A549 (cell line): Measurements from ENCODE around the gene GTF3A. TPM values are rescaled to one million over a fixed set of nuclear protein-coding genes. Genes with fewer than 3 reads are reported as not detected.

ENCODE experiments used
- ATAC-seq, 2 experiments: fragments of 200-7000 bp in 1 of 2; fragments of >200 bp in 1 of 2; cut with Nextera tagmentation in 1 of 2; cut with Tn5 transposase in 1 of 2; 3 replicates each; pipeline versions ENCODE4 v1.8.0 to v1.9.1; 2018 to 2020; ENCODE audit warnings: mild to moderate bottlenecking in 1 of 2, moderate library complexity in 1 of 2
- CTCF ChIA-PET: fragments of 300-600 bp; sonication (Branson Sonifier 250); formaldehyde crosslinking; extraction: SDS; loops from one replicate; lab custom pipeline; 2021; ENCODE audit warnings: antibody characterized with exemption, inconsistent platforms; lab: Yijun Ruan, JAX
- POLR2A ChIA-PET: fragments of 350-600 bp; formaldehyde crosslinking; extraction: SDS; loops from one replicate; lab custom pipeline; 2021; ENCODE audit warnings: antibody characterized with exemption, inconsistent platforms; lab: Yijun Ruan, JAX
- DNase-seq, 2 experiments: peaks; one replicate each; pipeline versions ENCODE4 v3.0.0 to v3.0.0-alpha.2; 2011 to 2016; ENCODE audit warnings: low read depth in 1 of 2, low spot score in 1 of 2
- FAIRE-seq: peaks from 2 replicates; lab custom pipeline; 2011; peaks lifted over from hg19 to GRCh38; lab: Jason Lieb, UNC
- H3K27ac ChIP-seq, 2 experiments: fragments of >200 bp; sonication (Bioruptor Twin); formaldehyde crosslinking; 3 replicates each; pipeline ENCODE4 v1.5.1; 2016 to 2017
- H3K4me1 ChIP-seq: fragments of >200 bp; sonication (Bioruptor Twin); formaldehyde crosslinking; 3 replicates; pipeline ENCODE4 v1.6.1; 2016
- H3K4me2 ChIP-seq: fragments of >200 bp; sonication (Bioruptor Twin); formaldehyde crosslinking; 3 replicates; pipeline ENCODE4 v1.6.1; 2016
- H3K4me3 ChIP-seq: fragments of >200 bp; sonication (Bioruptor Twin); formaldehyde crosslinking; 3 replicates; pipeline ENCODE4 v1.5.1; 2016
- H3K9me3 ChIP-seq: fragments of >200 bp; sonication (Bioruptor Twin); formaldehyde crosslinking; 3 replicates; pipeline ENCODE4 v1.6.1; 2016
- CHD4 ChIP-seq: fragments of 200-600 bp; sonication (generic); IDR thresholded peaks from 2 replicates; pipeline ENCODE4 v1.6.1; 2016; ENCODE audit warnings: antibody characterized with exemption, mild to moderate bottlenecking, borderline replicate concordance
- EHF ChIP-seq: fragments of 250-450 bp; sonication (Bioruptor Pico); IDR thresholded peaks from 2 replicates; pipeline ENCODE4 v1.5.0; 2020; ENCODE audit warnings: mild to moderate bottlenecking
- HOXB13 ChIP-seq: fragments of 250-450 bp; sonication (Bioruptor Pico); IDR thresholded peaks from 2 replicates; pipeline ENCODE4 v1.5.0; 2020; ENCODE audit warnings: low read depth, mild to moderate bottlenecking, moderate library complexity
- MYC ChIP-seq: IDR thresholded peaks from 2 replicates; pipeline ENCODE4 v1.6.1; 2012; ENCODE audit warnings: mild to moderate bottlenecking, inconsistent platforms, low read length, improper control_type of control experiment, borderline replicate concordance
- NR3C1 ChIP-seq: fragments of >200 bp; sonication (Bioruptor Twin); formaldehyde crosslinking; IDR thresholded peaks from 3 replicates; pipeline ENCODE4 v1.6.1; 2017
- POLR2A ChIP-seq: IDR thresholded peaks from 2 replicates; pipeline ENCODE4 v1.6.1; 2012; ENCODE audit warnings: mild to moderate bottlenecking, low read length
- RAD21 ChIP-seq, 2 experiments: fragments of >200 bp in 1 of 2; sonication (Bioruptor Twin) in 1 of 2; formaldehyde crosslinking in 1 of 2; IDR thresholded peaks in 1 of 2; conservative IDR thresholded peaks in 1 of 2; 2 replicates in 1 of 2; 3 replicates in 1 of 2; pipeline ENCODE4 v1.6.1; 2012 to 2018; ENCODE audit warnings: inconsistent platforms in 1 of 2
- RARB ChIP-seq: fragments of 250-450 bp; sonication (Bioruptor Pico); IDR thresholded peaks from 2 replicates; pipeline ENCODE4 v1.8.0; 2021; ENCODE audit warnings: mild to moderate bottlenecking, moderate library complexity
- RCOR1 ChIP-seq: fragments of 150-350 bp; IDR thresholded peaks from 2 replicates; pipeline ENCODE4 v1.6.1; 2014; ENCODE audit warnings: antibody characterized with exemption, low read length, low read depth
- TP53 ChIP-seq: fragments of 250-450 bp; sonication (Bioruptor Pico); IDR thresholded peaks from 2 replicates; pipeline ENCODE4 v1.5.0; 2021; ENCODE audit warnings: mild to moderate bottlenecking, moderate library complexity
- ZC3H11A ChIP-seq: fragments of 450-650 bp; IDR thresholded peaks from 2 replicates; pipeline ENCODE4 v1.6.1; 2014; ENCODE audit warnings: antibody characterized with exemption, mild to moderate bottlenecking
- ZSCAN20 ChIP-seq: fragments of 250-450 bp; sonication (Bioruptor Pico); IDR thresholded peaks from 2 replicates; pipeline ENCODE4 v1.8.0; 2022; ENCODE audit warnings: mild to moderate bottlenecking, moderate library complexity
- WGBS: methylation state at CpG from one replicate; pipeline ENCODE4 v1.1.6; 2017; ENCODE audit errors: missing lambda C conversion rate; 5-methylcytosine and 5-hydroxymethylcytosine counted together
- polyA plus RNA-seq, 4 experiments: library from polyadenylated mRNA; depleted of rRNA in 3 of 4; stranded (reverse); fragments of >200 nt; fragmentation: RNase III in 1 of 4; extraction: RNeasy Plus Mini Kit Qiagen cat#74134 plus additional on column Dnase treatment in 1 of 4; gene quantifications; 2 replicates in 3 of 4; 3 replicates in 1 of 4; pipeline ENCODE4 v1.2.3, GENCODE V29; 2011 to 2017
- TF ChIP-seq, protein P1 (sequence below): fragments of 200-600 bp; sonication (generic); IDR thresholded peaks from 2 replicates; pipeline ENCODE4 v1.6.1; 2016; ENCODE audit warnings: antibody characterized with exemption, mild to moderate bottlenecking, moderate library complexity
- TF ChIP-seq, protein P2 (sequence below): IDR thresholded peaks from 2 replicates; pipeline ENCODE4 v1.6.1; 2012
- TF ChIP-seq, protein P3 (sequence below): fragments of 250-450 bp; sonication (Bioruptor Pico); IDR thresholded peaks from 2 replicates; pipeline ENCODE4 v1.5.0; 2021; ENCODE audit warnings: mild to moderate bottlenecking, moderate library complexity, borderline replicate concordance
- TF ChIP-seq, protein P4 (sequence below): IDR thresholded peaks from 2 replicates; pipeline ENCODE4 v1.6.1; 2012; ENCODE audit warnings: low read depth, borderline replicate concordance

Gene GTF3A
- polyA plus RNA-seq, 2 of the 4 experiments (the other 2 are of a cell fraction), result 93.1 to 132 TPM

DNA sequence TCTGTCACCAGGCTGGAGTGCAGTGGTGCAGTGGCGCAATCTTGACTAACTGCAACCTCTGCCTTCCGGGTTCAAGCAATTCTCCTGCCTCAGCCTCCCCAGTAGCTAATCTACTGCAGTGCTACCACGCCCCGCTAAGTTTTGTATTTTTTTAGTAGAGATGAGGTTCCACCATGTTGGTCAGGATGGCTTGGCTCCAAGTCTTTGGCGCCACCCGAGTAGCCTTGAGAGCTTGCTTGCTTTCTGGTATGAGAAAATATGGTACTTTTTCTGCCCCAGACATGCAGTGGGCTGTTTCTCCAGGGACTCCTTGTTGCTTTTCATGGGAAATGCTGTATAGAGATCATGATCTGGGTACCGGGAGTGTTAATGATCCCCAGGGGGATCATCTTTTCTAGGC, 34.5 kb upstream of the GTF3A start:
- ChIA-PET POLR2A (no interaction called here), CTCF (interaction anchor here (1.0 to 1.9 kb wide), 4 partner anchors 15 to 595 kb away, joined by 3 to 6 read pairs (median 4); no protein-coding TSS in a partner anchor)
- FAIRE-seq, result no peak
- DNase-seq, result no peak
- no peaks in the 10 kb centered on the region for H3K9me3 ChIP-seq
- WGBS, result 81% methylated on average over 7 of the region's 7 CpGs
- no peak overlapping the region for H3K4me2 ChIP-seq
- ATAC-seq, result no peak
- TF ChIP-seq CHD4, result no peak
- TF ChIP-seq HOXB13 (CRISPR knock-in tag), result no peak
- TF ChIP-seq MYC, result no peak
- TF ChIP-seq, protein P1, sequence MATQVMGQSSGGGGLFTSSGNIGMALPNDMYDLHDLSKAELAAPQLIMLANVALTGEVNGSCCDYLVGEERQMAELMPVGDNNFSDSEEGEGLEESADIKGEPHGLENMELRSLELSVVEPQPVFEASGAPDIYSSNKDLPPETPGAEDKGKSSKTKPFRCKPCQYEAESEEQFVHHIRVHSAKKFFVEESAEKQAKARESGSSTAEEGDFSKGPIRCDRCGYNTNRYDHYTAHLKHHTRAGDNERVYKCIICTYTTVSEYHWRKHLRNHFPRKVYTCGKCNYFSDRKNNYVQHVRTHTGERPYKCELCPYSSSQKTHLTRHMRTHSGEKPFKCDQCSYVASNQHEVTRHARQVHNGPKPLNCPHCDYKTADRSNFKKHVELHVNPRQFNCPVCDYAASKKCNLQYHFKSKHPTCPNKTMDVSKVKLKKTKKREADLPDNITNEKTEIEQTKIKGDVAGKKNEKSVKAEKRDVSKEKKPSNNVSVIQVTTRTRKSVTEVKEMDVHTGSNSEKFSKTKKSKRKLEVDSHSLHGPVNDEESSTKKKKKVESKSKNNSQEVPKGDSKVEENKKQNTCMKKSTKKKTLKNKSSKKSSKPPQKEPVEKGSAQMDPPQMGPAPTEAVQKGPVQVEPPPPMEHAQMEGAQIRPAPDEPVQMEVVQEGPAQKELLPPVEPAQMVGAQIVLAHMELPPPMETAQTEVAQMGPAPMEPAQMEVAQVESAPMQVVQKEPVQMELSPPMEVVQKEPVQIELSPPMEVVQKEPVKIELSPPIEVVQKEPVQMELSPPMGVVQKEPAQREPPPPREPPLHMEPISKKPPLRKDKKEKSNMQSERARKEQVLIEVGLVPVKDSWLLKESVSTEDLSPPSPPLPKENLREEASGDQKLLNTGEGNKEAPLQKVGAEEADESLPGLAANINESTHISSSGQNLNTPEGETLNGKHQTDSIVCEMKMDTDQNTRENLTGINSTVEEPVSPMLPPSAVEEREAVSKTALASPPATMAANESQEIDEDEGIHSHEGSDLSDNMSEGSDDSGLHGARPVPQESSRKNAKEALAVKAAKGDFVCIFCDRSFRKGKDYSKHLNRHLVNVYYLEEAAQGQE, result no peak
- no peak for TF ChIP-seq RARB (CRISPR knock-in tag)
- no peak for TF ChIP-seq EHF
- TF ChIP-seq NR3C1, result no peak
- TF ChIP-seq, protein P2, sequence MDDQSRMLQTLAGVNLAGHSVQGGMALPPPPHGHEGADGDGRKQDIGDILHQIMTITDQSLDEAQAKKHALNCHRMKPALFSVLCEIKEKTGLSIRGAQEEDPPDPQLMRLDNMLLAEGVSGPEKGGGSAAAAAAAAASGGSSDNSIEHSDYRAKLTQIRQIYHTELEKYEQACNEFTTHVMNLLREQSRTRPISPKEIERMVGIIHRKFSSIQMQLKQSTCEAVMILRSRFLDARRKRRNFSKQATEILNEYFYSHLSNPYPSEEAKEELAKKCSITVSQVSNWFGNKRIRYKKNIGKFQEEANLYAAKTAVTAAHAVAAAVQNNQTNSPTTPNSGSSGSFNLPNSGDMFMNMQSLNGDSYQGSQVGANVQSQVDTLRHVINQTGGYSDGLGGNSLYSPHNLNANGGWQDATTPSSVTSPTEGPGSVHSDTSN, result no peak
- TF ChIP-seq, protein P3, sequence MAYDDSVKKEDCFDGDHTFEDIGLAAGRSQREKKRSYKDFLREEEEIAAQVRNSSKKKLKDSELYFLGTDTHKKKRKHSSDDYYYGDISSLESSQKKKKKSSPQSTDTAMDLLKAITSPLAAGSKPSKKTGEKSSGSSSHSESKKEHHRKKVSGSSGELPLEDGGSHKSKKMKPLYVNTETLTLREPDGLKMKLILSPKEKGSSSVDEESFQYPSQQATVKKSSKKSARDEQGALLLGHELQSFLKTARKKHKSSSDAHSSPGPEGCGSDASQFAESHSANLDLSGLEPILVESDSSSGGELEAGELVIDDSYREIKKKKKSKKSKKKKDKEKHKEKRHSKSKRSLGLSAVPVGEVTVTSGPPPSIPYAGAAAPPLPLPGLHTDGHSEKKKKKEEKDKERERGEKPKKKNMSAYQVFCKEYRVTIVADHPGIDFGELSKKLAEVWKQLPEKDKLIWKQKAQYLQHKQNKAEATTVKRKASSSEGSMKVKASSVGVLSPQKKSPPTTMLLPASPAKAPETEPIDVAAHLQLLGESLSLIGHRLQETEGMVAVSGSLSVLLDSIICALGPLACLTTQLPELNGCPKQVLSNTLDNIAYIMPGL, result no peak
- TF ChIP-seq RCOR1, result no peak
- no peak for TF ChIP-seq ZC3H11A
- no peak for TF ChIP-seq RAD21 (conservative IDR thresholded peaks at IDR 0.05 in 1 of 2, IDR thresholded peaks at IDR 0.05 in 1 of 2)
- H3K4me1 ChIP-seq, result no peaks in the 10 kb centered on the region
- no peak overlapping the region for H3K27ac ChIP-seq
- no peak overlapping the region for H3K4me3 ChIP-seq

DNA sequence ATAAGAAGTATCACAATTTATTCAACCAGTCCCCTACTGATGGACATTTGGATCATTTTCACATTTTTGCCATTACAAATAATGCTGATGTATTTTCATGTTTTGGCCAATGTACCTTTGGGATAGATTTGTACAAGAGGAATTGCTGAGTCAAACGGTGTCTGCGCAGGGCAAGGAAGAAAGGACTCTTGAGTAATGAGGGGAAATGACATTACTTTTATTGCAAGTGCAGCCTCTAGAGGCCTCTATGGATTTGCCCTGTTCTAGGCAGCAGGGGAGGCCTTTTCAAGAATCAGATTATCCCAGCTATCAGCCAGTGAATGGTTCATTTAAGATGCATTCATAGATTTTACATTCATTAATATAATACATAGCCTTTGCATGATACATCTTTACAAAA, 32.9 kb upstream of the GTF3A start:
- no peaks in the 10 kb centered on the region for H3K4me1 ChIP-seq
- CTCF ChIA-PET, result interaction anchor here (0.7 kb wide), 1 partner anchor 414 kb away, joined by 3 read pairs; no protein-coding TSS in a partner anchor
- no peak overlapping the region for H3K4me2 ChIP-seq
- POLR2A ChIA-PET, result no interaction called here
- H3K9me3 ChIP-seq, result no peaks in the 10 kb centered on the region
- 50% methylated on average over 2 of the region's 2 CpGs for WGBS
- no peak overlapping the region for H3K4me3 ChIP-seq
- FAIRE-seq (no peak), ATAC-seq (no peak), DNase-seq (no peak)
- TF ChIP-seq, protein P2, result no peak
- TF ChIP-seq, protein P4, sequence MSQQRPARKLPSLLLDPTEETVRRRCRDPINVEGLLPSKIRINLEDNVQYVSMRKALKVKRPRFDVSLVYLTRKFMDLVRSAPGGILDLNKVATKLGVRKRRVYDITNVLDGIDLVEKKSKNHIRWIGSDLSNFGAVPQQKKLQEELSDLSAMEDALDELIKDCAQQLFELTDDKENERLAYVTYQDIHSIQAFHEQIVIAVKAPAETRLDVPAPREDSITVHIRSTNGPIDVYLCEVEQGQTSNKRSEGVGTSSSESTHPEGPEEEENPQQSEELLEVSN, result no peak
- no peak for TF ChIP-seq POLR2A
- TF ChIP-seq TP53 (CRISPR knock-in tag), result no peak
- no peak for TF ChIP-seq ZSCAN20 (CRISPR knock-in tag)
- H3K27ac ChIP-seq, result no peak overlapping the region
